HUDEP-2 (cell line): ENCODE measurements around the gene TBX15.

Experiments used
- DNase-seq, 76 experiments: peaks; one replicate each; lab custom pipeline; 2025; ENCODE audit not compliant: unreplicated experiment in 76 of 76; lab: John Stamatoyannopoulos, UW

Gene TBX15

GRCh38 chr1:118988186-118989005 lies at the start of gene TBX15:
Gene TBX15 (minus strand): TSS chr1:118988343. CDS start chr1:118987795, 548 bp downstream.
- DNase-seq: no peak

- DNase-seq: no peak
These were observed 46.2 kb upstream of the TBX15 start for GRCh38 chr1:119034359-119034758.

GRCh38 chr1:119032986-119033385 lies 44.8 kb upstream of the TBX15 start:
- DNase-seq: no peak

- DNase-seq: no peak
These were observed 39.6 kb upstream of the TBX15 start for GRCh38 chr1:119027759-119028158.

- no peak for DNase-seq
These were observed 38.8 kb upstream of the TBX15 start for GRCh38 chr1:119026956-119027355.

GRCh38 chr1:119015547-119015946 lies 27.4 kb upstream of the TBX15 start:
- DNase-seq: no peak

GRCh38 chr1:119012383-119012782 lies 24.2 kb upstream of the TBX15 start:
- DNase-seq: no peak

GRCh38 chr1:119011706-119012105 lies 23.6 kb upstream of the TBX15 start:
- no peak for DNase-seq

GRCh38 chr1:119011116-119011515 lies 23.0 kb upstream of the TBX15 start:
- DNase-seq: no peak

- DNase-seq: no peak
These were observed 22.1 kb upstream of the TBX15 start for GRCh38 chr1:119010201-119010600.

- DNase-seq: no peak
These were observed 21.1 kb upstream of the TBX15 start for GRCh38 chr1:119009312-119009655.

- DNase-seq: peak in 22 of 76 experiments; percentile 2 to 51 (median 13)
These were observed 20.6 kb upstream of the TBX15 start for GRCh38 chr1:119008483-119009311.

- DNase-seq: no peak
These were observed 19.7 kb upstream of the TBX15 start for GRCh38 chr1:119007670-119008482.

GRCh38 chr1:119007339-119007669 lies 19.2 kb upstream of the TBX15 start:
- DNase-seq: no peak

- DNase-seq: no peak
These were observed 18.5 kb upstream of the TBX15 start for GRCh38 chr1:119006406-119007279.

GRCh38 chr1:119005724-119006405 lies 17.7 kb upstream of the TBX15 start:
- DNase-seq: no peak

GRCh38 chr1:119004781-119005180 lies 16.6 kb upstream of the TBX15 start:
- no peak for DNase-seq

- DNase-seq: no peak
These were observed 16.0 kb upstream of the TBX15 start for GRCh38 chr1:119004129-119004527.

GRCh38 chr1:119003413-119004128 lies 15.4 kb upstream of the TBX15 start:
- DNase-seq: no peak
